ENCODE results near the gene PPEF2. TPM values are rescaled to one million over a fixed set of nuclear protein-coding genes. Genes with fewer than 3 reads are reported as not detected.
"Not testable (repeated sequence)": the region's sequence is repeated elsewhere in the genome, so short reads cannot be mapped to it uniquely, and the experiment has no call there.

Gene PPEF2
- total RNA-seq, 1 donor: not detected

DNA sequence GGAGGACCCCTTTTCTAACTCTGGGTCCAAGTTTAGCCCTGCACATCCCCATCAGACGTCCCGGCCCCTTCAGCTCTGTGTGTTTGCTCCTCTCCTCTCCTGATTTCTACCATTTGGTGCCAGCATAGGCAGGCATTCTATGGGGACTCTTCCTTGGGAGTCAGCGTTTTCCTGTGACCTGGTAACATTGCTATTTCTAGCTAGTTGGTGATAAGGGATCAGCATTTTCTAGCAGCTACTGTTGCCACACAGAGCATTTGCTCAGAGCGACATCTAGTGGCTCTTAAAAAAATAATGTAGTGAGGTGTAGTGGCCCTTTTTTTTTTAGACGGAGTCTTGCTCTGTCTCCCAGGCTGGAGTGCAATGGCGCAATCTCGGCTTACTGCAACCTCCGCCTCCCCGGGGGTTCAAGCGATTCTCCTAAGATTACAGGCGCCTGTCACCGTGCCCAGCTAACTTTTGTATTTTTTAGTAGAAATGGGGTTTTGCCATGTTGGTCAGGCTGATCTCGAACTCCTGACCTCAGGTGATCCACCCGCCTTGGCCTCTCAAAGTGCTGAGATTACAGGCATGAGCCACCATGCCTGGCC lies 54.0 kb downstream of the PPEF2 start:
- H3K4me2 ChIP-seq (ENCODE audit: insufficient read depth, low read length): peak overlapping the region; percentile 60
- H2AFZ ChIP-seq (ENCODE audit: low read length): peak overlapping the region; percentile 35
- peak overlapping the region; percentile 58 for H3K27ac ChIP-seq (ENCODE audit: low read depth, low read length)
- TF ChIP-seq, protein P1, sequence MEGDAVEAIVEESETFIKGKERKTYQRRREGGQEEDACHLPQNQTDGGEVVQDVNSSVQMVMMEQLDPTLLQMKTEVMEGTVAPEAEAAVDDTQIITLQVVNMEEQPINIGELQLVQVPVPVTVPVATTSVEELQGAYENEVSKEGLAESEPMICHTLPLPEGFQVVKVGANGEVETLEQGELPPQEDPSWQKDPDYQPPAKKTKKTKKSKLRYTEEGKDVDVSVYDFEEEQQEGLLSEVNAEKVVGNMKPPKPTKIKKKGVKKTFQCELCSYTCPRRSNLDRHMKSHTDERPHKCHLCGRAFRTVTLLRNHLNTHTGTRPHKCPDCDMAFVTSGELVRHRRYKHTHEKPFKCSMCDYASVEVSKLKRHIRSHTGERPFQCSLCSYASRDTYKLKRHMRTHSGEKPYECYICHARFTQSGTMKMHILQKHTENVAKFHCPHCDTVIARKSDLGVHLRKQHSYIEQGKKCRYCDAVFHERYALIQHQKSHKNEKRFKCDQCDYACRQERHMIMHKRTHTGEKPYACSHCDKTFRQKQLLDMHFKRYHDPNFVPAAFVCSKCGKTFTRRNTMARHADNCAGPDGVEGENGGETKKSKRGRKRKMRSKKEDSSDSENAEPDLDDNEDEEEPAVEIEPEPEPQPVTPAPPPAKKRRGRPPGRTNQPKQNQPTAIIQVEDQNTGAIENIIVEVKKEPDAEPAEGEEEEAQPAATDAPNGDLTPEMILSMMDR (IDR thresholded peaks at IDR 0.05; ENCODE audit: extremely low read depth, low read depth, low read length): peak; percentile 70
- H3K79me2 ChIP-seq (ENCODE audit: insufficient read depth, low read length); H4K20me1 ChIP-seq (ENCODE audit: insufficient read depth, low read length); H3K9me3 ChIP-seq (ENCODE audit: low read depth, low read length); H3K27me3 ChIP-seq (ENCODE audit: insufficient read depth, low read length); H3K36me3 ChIP-seq (ENCODE audit: insufficient read depth, low read length); H3K4me3 ChIP-seq (ENCODE audit: insufficient read depth, low read length): not testable (repeated sequence)
- H3K4me1 ChIP-seq (ENCODE audit: insufficient read depth, low read length): peaks cover 48% of the 10 kb centered on the region
- peak; percentile 79 for DNase-seq (ENCODE audit: insufficient read length, low spot score, missing footprints)

GRCh38 chr4:75845992-75846391 lies 56.3 kb downstream of the PPEF2 start:
- Histone ChIP-seq H3K4me2 (ENCODE audit: insufficient read depth, low read length) (no peak overlapping the region), H3K79me2 (ENCODE audit: insufficient read depth, low read length) (no peaks in the 10 kb centered on the region), H3K4me1 (ENCODE audit: insufficient read depth, low read length) (peaks cover 48% of the 10 kb centered on the region), H3K9me3 (ENCODE audit: low read depth, low read length) (no peaks in the 10 kb centered on the region), H3K36me3 (ENCODE audit: insufficient read depth, low read length) (no peaks in the 10 kb centered on the region), H3K27ac (ENCODE audit: low read depth, low read length) (no peak overlapping the region), H3K4me3 (ENCODE audit: insufficient read depth, low read length) (no peak overlapping the region), H4K20me1 (ENCODE audit: insufficient read depth, low read length) (no peaks in the 10 kb centered on the region), H2AFZ (ENCODE audit: low read length) (peak overlapping the region; percentile 24), H3K27me3 (ENCODE audit: insufficient read depth, low read length) (no peaks in the 10 kb centered on the region)
- TF ChIP-seq, protein P1 (IDR thresholded peaks at IDR 0.05; ENCODE audit: extremely low read depth, low read depth, low read length): no peak
- DNase-seq (ENCODE audit: insufficient read length, low spot score, missing footprints): no peak

GRCh38 chr4:75844151-75844662 lies 58.0 kb downstream of the PPEF2 start:
- Histone ChIP-seq H4K20me1 (ENCODE audit: insufficient read depth, low read length) (no peaks in the 10 kb centered on the region), H3K27me3 (ENCODE audit: insufficient read depth, low read length) (no peaks in the 10 kb centered on the region), H3K4me3 (ENCODE audit: insufficient read depth, low read length) (no peak overlapping the region), H3K9me3 (ENCODE audit: low read depth, low read length) (no peaks in the 10 kb centered on the region), H3K27ac (ENCODE audit: low read depth, low read length) (peak overlapping the region; percentile 85), H3K79me2 (ENCODE audit: insufficient read depth, low read length) (no peaks in the 10 kb centered on the region), H3K36me3 (ENCODE audit: insufficient read depth, low read length) (no peaks in the 10 kb centered on the region), H2AFZ (ENCODE audit: low read length) (no peak overlapping the region), H3K4me2 (ENCODE audit: insufficient read depth, low read length) (peak overlapping the region; percentile 39), H3K4me1 (ENCODE audit: insufficient read depth, low read length) (peaks cover 44% of the 10 kb centered on the region)
- peak; percentile 79 for DNase-seq (ENCODE audit: insufficient read length, low spot score, missing footprints)
- TF ChIP-seq, protein P1 (IDR thresholded peaks at IDR 0.05; ENCODE audit: extremely low read depth, low read depth, low read length): no peak

DNA sequence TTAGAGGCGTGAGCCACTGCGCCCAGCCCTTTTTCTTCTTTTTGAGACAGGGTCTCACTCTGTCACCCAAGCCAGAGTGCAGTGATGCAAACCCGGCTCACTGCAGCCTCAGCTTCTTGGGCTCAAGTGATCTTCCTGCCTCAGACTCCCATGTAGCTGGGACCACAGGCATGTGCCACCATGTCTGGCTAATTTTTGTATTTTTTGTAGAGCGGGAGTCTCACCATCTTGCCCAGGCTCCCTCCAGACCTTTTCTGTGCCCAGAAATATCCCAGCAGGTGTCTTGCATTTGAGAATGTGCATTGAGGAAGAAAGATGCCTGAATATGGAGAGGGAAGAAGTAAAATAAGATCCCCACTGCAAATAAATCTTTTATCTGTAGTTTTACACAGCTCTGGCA lies 58.7 kb downstream of the PPEF2 start:
- H3K4me1 ChIP-seq (ENCODE audit: insufficient read depth, low read length): peaks cover 38% of the 10 kb centered on the region
- H2AFZ ChIP-seq (ENCODE audit: low read length): peak overlapping the region; percentile 27
- no peaks in the 10 kb centered on the region for H3K9me3 ChIP-seq (ENCODE audit: low read depth, low read length)
- no peaks in the 10 kb centered on the region for H4K20me1 ChIP-seq (ENCODE audit: insufficient read depth, low read length)
- no peaks in the 10 kb centered on the region for H3K79me2 ChIP-seq (ENCODE audit: insufficient read depth, low read length)
- H3K4me2 ChIP-seq (ENCODE audit: insufficient read depth, low read length): peak overlapping the region; percentile 39
- H3K27ac ChIP-seq (ENCODE audit: low read depth, low read length): peak overlapping the region; percentile 85
- TF ChIP-seq, protein P1 (IDR thresholded peaks at IDR 0.05; ENCODE audit: extremely low read depth, low read depth, low read length): no peak
- no peak overlapping the region for H3K4me3 ChIP-seq (ENCODE audit: insufficient read depth, low read length)
- no peaks in the 10 kb centered on the region for H3K36me3 ChIP-seq (ENCODE audit: insufficient read depth, low read length)
- H3K27me3 ChIP-seq (ENCODE audit: insufficient read depth, low read length): no peaks in the 10 kb centered on the region
- no peak for DNase-seq (ENCODE audit: insufficient read length, low spot score, missing footprints)

Data from osteoblast (primary cell).